HG02588 (cell line): ENCODE results near the gene BCL2.
"Not testable (repeated sequence)": the region's sequence is repeated elsewhere in the genome, so short reads cannot be mapped to it uniquely, and the experiment has no call there.

ENCODE experiments used
- ATAC-seq: cut with Tn5 transposase; IDR thresholded peaks from one replicate; pipeline ENCODE4 v1.9.1; 2021; ENCODE audit warnings: mild to moderate bottlenecking, moderate library complexity; ENCODE audit not compliant: unreplicated experiment

Gene BCL2

DNA sequence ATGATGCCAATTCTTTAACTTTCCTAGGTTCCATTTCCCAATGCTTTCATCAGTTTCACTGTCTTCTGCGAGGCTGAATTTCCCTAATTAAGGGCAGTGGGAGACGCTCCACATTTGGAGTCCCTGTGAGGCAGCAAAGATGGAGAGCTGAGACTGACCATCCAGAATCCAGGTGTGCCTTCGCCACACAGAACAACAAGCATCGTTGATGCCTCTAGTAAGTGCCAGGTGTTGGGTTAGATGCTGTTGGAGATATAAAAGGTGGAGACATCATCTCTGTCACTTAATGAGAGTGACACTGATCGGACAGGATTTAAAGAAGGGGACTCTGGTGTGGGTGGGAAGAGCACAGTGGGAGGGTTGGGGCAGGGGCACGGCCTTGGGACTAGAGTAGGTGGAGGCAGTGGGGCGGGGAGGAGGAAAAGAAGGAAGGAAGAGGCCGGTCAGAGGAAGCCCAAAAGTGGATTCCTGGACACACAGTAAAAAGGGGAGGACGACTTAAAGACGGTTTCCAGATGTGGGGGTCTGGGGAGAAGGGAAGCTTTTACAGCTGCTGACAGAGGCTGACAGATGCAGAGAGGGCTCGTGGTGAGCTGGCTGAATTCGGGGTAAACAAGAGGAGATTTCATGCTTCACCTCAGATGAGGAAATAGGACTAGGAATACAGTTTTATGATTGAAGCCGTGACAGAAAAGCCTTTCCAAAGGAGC lies 113.0 kb downstream of the BCL2 start:
- ATAC-seq: no peak

DNA sequence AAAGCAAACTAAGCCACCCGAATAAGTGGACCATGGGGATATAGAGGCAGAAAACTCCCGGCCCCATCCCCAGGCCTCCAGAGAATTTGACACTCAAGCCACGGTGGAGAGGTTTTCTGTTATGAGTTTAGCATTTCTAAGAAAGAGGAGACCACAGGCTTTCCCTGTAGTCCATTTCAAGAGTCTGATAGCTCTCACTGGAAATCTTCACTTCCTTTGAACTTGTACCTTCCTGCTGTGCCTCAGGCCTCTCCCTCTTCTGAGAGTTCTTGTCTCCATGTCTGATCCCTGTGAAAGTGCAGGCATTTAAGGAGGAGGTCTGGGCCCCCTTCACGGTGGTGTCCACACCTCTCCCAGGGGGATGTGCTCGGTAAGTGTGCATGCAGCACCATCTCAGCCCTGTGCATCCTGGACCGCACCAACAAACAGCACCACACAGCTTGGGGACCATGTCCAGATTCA lies 113.7 kb downstream of the BCL2 start:
- ATAC-seq: no peak

GRCh38 chr18:63203497-63203896 lies 116.1 kb downstream of the BCL2 start:
- no peak for ATAC-seq

GRCh38 chr18:63202828-63203227 lies 116.7 kb downstream of the BCL2 start:
- ATAC-seq: no peak

GRCh38 chr18:63201456-63201855 lies 118.1 kb downstream of the BCL2 start:
- ATAC-seq: not testable (repeated sequence)

DNA sequence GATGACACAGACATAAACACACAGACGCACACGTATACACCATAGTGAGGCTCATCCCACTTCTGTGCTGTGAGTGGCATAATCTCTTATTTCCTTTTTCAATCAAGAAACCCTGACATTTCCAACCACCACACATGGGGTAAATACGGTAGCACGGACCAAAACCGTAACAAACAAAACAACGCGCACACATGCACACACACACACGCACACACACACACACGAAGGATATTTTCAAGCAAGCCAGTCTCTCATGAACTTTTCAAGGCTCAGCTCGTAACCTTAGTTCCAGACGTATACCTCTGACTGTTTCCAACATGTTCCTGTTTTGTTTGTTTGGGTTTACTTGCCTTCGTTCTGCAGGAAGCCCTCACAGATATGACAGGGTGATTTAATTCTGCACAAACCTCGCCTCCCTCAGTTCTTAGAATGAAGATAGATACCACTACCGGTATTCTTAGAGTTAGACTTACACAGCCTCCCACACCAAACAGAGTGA lies 119.8 kb downstream of the BCL2 start:
- no peak for ATAC-seq

GRCh38 chr18:63198868-63199742 lies 120.5 kb downstream of the BCL2 start:
- no peak for ATAC-seq

DNA sequence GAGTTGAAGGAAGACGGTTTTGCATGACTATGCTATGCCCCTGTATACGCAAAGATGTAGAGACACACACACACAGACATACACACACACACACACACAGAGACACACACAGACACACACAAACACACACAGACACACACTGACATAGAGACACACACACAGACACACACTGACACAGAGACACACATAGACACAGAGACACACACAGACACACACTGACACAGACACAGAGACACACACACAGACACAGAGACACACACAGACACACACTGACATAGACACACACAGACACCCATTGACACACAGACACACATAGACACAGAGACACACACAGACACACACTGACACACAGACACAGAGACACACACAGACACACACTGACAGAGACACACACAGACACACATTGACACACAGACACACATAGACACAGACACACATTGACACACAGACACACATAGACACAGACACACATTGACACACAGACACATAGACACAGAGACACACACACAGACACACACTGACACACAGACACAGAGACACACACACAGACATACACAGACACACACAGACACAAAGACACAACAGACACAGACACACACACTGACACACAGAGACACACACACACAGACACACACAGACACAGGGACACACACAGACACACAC lies 121.3 kb downstream of the BCL2 start:
- ATAC-seq: no peak

DNA sequence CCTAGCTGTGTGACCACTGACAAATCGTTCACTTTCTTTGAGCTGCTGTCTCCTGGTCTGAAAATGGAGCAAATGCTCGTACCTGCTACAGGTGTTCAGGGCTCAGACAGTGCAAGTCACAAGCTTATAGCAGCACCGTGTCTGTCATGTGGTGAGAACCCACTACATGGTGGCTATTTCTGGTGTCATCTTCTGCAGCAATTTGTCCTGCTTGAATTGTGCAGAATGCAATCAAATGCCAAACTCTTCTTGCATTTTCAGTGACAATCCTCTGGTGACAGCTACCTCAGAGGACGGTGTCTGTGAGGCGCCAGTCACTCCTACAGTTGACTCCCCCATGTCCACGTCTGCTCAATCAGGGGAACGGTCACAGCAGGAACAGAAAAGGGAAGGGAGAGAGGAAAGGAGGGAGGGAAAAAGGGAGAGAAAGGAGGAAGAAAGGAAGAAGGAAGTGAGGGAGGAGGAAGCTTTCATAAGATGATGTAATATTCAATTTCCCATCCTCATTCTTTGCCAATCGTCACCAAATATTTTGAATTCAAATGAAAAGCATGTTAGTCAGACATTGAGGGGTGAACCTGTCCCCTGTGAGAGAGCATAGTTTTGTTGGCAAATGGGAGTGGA lies 122.2 kb downstream of the BCL2 start:
- no peak for ATAC-seq

DNA sequence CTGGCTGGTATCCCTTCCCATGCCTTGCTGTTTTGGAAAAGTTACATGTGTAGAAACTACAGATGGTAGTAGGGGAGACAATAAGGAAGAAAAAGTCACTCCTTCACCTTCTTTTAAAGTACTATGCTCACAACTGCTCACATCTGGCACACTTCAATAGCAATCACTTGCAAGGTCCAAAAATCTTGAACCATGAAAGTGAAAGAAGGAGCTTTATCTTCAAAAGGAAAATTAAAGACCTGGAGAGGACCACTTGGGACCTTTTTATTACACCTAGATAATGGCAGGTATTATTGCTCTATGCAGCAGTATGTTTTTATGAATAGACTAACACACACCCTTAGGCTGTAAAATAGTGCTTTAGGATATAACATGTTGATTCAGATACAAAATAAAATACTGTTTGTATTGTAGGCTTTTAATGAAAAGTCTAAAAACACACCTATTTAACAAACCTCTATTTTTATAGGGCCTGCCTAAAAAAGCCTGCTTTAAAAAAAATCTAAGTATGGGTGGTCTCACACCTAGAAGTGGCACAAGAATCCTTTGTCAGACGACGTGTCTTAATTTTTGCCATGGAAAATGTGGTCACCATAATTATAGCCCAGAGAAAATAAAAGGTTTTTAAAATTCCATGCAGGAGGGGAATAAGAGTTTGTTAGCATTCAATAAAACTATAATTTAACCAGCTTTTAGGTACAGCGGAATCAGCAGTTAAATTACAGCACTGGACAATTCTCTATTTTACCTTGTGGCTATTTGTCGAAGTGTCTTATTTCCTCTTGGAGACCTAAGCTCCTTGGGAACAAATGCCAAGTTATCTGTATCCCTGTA lies 124.0 kb downstream of the BCL2 start:
- no peak for ATAC-seq

DNA sequence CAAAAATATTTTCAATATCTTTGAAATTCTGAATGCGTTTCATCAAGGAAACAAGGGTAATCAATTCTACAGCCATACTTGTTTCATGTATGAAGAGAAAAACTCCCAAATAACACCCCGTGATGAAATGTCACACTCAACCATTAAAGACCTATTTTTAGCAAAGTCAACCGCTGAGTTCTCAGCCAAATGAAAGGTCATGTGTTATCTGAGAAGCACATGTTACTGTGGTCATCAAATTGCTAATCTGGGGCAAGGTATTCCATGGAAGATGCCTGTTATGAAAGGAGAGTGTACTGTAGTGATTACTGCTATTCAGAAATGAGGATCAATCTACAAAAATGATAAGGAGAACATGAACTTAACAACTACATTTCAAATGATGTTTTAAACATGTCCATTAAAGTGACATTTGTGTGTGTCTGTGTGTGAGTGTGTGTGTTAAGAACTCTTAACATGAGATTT lies 126.7 kb downstream of the BCL2 start:
- no peak for ATAC-seq

- no peak for ATAC-seq
Measured at GRCh38 chr18:63192126-63192884, 127.3 kb downstream of the BCL2 start.

DNA sequence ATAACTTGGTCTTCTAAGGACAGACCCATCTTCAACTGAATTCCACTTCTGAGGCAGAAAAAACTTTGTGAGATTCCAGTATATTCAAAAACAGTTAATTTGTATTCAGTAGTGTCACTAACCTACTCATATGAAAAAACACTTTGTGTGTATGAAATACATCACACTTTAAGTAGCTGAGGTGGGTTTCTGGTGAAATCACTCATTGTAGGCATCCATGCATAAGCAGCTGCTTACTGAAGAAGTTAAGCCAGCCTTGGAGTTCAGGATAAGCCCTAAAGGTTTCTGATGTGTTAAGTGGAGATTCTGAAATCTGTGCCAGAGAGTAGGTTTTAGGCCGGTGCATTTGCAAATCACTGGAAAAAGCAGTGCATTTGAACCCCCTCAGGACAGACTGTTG lies 128.2 kb downstream of the BCL2 start:
- no peak for ATAC-seq

DNA sequence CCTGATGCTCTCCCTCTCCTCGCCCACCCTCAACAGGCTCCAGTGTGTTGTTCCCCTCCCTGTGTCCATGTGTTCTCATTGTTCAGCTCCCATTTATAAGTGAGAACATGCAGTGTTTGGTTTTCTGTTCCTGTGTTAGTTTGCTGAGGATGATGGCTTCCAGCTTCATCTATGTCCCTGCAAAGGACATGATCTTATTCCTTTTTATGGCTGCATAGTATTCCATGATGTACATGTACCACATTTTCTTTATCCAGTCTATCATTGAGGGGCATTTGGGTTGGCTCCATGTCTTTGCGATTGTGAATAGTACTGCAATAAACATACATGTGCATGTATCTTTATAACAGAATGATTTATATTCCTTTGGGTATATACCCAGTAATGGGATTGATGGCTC lies 128.7 kb downstream of the BCL2 start:
- not testable (repeated sequence) for ATAC-seq

DNA sequence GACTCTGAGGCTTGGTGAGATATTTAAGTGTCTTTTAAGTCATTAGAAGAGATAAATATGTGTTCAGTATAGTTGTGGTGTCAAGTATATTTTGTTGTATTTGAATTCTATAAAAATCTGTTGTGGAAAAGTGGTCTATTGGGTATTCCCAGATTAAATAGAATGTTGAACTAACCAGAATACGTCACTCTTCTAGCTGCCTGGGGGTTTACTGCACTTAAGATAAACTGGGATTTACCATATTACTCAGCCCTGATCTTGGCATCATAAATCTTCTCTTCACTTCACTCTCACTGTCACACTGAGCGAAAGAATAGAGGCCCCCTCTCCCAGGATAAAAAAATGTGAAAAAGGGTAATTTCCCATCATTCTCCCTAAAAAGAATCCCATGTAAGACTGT lies 129.8 kb downstream of the BCL2 start:
- no peak for ATAC-seq

GRCh38 chr18:63189041-63189440 lies 130.5 kb downstream of the BCL2 start:
- no peak for ATAC-seq

GRCh38 chr18:63187791-63188460 lies 131.6 kb downstream of the BCL2 start:
- no peak for ATAC-seq

GRCh38 chr18:63187223-63187574 lies 132.4 kb downstream of the BCL2 start:
- ATAC-seq: no peak
